Stomach (tissue), 4 donors: ENCODE results near the gene SLC35F6.

ENCODE experiments used
- CTCF ChIP-seq, 7 experiments: fragments of 450-650 bp in 4 of 7; fragments of 200-600 bp in 3 of 7; sonication (generic) in 3 of 7; IDR thresholded peaks; one replicate each; pipeline ENCODE4 v1.5.1; 2016 to 2019; ENCODE audit warnings: antibody characterized with exemption in 7 of 7, control low read depth in 2 of 7, mild to moderate bottlenecking in 1 of 7
- EP300 ChIP-seq: sonication (generic); formaldehyde crosslinking; IDR thresholded peaks from one replicate; pipeline ENCODE4 v1.6.1; 2017; ENCODE audit warnings: antibody characterized with exemption

- TF ChIP-seq CTCF (IDR thresholded peaks at IDR 0.05) (no peak), EP300 (no peak)
Measured at GRCh38 chr2:26754539-26754938, 9.5 kb upstream of the SLC35F6 start.
